ENCODE measurements around the gene RAPGEF2.

Gene RAPGEF2

DNA sequence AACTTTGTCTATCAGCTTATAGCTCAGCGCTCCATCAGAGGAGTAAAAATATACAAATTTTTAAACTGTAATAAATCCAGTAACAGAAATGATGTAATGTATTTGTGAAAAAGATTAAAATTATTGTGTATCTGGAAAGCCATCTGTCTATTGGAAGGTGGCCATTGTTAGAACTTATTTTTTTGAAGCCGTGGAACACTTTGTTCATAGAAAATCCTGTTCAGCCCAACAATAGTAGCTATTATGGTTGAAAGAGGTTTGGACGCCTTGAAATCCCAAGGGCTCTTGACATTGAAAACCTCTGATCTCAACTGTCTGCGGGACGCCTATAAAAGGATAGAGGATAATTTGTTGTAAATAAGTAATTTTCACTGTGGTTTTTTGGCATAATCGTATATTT, 98.3 kb downstream of the RAPGEF2 start:
- no peak for DNase-seq

- no peak for DNase-seq
Measured at GRCh38 chr4:159204566-159204965, 101.7 kb downstream of the RAPGEF2 start.

- peak; percentile 18 to 33 for DNase-seq
Measured at GRCh38 chr4:159205466-159205865, 102.6 kb downstream of the RAPGEF2 start.

GRCh38 chr4:159206427-159206871, 103.6 kb downstream of the RAPGEF2 start:
- peak; percentile 57 to 75 for DNase-seq

DNA sequence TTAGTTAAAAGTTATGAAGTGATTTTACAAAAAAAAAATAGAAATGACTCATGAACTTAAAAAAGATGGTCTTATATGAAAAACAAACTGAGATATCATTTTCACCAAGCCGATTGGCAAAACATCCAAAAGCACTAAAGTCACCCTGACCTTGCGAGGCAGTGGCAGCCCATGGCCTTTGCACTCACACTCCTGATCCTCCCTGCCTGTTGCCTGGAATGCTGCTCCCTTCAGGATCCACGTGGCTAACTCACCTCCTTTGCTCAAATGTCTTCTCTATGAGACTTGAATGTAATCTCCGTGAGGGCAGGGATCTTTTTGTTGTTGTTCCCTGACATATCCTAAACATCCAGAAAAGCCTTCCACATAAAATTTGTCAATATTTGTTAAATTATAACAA, 106.4 kb downstream of the RAPGEF2 start:
- DNase-seq: no peak

GRCh38 chr4:159210975-159211374, 108.1 kb downstream of the RAPGEF2 start:
- DNase-seq: no peak

DNA sequence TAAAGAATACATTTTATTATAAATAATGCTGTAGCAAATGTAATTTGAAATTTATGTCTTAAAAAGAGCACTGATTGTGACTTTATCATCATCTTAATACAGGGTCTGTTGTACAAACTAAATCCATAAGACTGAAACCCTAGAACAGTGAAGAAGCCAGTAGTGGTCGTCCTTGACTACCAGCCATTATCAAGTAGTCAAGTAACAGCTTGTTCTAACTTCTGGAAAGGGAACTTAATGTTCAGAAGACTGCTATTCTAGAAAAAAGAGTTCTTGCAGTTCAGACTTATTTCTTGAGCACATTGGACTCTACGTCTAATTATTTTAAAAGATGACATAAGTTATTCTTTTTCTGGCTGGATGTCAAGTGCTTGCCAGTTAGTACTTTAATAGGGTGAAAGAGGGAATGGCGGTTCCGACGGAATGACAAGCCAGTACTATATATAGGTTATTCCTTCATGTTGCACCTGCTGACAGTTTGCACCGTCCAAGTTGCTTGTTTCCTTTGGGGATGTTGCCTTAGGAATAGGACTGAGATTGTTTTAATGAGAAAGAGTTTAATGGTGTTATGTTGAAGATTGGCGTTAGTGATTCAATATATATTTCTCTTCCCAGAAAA, 109.9 kb downstream of the RAPGEF2 start:
- DNase-seq: no peak

GRCh38 chr4:159216834-159217233, 114.0 kb downstream of the RAPGEF2 start:
- DNase-seq: no peak

DNA sequence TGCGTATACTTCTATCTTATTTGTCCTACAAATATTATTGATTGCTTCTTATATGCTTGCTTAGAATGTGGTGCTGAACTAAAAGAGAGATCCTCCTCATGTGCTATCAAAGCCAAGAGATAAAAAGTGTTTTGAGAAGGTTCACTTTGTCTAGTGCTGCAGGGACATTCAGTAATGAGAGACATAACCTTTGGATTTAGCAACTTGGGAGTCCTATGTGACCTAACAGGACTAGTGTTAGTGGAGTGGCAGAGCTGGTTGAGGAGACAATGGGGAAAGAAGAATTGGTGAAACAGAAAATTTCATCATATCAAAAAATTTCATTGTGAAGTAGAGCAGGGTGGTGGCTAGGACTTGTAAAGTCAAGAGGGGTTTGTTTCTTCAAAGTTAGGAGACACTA, 117.0 kb downstream of the RAPGEF2 start:
- peak in 1 of 2 donors; percentile 48 for DNase-seq

DNA sequence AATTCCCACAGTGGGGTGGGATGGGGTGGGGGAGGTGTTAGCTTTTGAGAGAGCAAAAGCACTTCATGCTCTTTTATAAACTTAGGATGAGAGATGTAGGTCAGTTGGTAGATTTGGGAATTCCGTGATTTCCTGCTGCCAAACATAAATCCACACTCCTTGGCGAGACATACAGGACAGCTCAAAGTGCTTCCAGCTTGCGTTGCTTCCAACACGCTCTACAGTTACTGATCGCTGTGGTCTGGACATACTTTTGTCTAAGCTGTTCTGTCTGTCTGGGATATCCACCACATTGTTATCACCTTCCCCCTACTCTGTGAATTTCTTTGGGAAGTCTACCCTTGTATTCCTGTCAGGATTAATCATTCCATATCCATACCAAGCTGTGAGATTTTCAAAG, 117.5 kb downstream of the RAPGEF2 start:
- no peak for DNase-seq

DNA sequence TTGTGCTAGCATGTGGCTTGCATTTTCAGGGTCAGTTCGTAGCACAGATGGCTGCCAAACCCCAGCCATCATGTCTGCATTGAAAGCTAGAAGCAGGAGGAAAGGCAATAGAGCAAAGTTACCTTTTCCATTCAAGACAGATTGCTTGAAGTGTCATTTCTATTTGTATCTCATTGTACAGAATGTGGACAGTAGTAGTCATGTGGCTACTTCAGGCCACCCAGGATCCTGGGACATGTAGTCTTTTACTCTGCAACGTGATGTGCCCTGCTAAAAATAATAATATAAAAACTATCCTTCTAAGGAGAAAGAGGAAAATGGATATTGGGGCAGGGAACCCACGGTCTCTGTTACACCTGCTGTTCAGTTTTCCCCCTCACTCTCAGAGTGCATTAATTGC, 118.4 kb downstream of the RAPGEF2 start:
- no peak for DNase-seq

DNA sequence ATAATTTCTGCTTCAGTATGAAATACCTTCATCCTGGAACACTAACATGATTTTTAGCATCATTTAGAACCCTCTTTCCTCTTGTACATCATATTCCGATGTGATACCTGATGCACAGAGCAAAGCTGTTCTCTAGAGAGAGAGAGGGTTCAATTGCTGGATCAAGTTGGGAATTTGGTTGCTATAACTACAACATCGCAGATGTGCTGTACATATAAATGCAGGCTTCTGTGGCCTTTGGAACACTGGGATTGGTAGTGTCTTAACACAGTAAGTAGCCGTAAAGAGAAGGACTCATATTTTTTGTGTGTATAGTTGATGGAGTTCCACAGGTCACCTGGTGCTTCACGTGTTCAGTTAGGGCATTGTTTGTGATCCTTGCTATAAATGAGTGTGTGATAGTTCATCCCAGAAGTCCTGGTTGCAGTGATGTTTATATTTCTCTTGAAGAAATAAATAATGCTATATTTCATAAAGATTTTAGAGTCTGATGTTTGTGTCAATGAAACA, 119.2 kb downstream of the RAPGEF2 start:
- DNase-seq: no peak

DNA sequence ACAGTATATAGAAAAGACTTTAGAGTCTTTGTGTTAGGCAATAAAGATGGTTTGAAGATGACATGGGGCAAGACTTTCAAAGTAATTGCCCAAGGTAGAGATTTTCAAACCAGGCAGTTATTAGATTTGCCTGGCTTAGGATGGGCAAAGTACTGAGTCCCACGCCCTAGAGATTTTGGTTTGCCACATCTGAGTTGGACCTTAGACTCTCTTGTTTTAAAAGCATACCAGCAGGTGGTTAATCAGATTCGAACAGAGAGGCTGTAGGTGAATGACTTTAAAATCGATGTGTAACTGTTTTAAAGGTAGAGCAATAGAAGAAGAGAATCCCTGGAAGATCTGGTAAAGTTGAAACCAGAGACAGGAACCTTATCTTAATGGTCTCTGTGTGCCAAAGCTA, 121.5 kb downstream of the RAPGEF2 start:
- DNase-seq: no peak

DNA sequence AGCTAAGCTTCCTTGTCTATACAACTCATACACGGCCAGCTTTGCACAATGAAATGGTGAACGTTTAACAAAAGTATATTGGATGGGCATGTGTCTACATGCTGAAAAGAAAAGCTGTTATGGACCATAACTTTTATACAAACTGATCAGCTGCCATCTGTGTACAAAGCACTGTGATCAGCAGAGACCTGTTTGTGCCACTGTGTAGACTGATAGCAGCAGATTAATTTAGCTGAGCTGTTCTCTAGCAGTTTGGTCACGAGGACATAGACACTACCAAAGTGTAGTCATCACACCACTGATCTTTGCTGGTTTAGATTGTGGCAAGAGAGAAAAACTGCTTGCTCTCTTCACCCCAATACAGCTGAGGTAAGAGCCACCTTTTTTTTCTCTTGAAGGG, 124.5 kb downstream of the RAPGEF2 start:
- no peak for DNase-seq

- no peak for DNase-seq
Measured at GRCh38 chr4:159227984-159228383, 125.1 kb downstream of the RAPGEF2 start.

DNA sequence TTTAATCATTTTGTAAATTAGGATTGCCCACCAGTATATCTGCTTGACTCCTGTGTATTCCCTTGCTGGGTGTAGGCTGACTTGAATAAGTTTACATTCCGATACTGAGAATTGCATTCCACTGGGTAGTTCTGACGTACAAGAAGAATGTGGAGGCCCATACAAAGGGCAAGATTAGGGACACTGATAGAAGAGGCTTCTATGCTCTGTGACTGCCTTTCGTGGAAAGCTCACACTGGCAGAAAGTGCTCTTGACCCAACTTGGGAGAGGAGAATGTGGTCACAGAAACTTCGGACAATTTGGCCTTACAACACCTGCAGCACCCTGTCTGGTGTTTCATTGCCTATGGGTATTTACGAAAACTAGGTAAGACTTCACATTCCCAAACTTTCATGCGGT, 126.3 kb downstream of the RAPGEF2 start:
- no peak for DNase-seq

DNA sequence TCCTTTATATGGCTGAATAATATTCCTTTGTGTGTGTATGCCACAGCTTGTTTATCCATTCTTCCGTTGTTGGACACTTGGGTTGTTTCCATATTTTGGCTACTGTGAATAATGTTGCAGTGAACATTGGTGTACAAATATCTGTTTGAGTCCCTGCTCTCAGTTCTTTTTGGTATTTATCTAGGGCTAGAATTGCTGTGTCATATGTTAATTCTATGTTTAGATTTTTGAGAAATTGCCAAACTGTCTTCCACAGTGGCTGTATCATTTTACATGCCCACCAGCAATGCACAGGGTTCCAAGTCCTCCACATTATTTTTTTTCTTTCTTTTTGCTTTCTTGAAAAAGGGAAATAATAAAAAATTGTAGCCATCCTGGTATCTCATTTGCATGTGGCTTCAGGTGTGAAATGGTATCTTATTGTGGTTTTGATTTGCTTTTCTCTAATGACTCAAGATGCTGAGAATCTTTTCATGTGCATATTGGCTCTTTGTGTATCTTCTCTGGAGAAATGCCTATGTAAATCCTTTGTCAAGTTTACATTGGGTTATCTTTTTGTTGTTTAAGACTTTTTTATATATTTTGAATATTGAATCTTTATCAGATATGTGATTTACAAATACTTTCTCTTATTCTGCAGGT, 129.7 kb downstream of the RAPGEF2 start:
- no peak for DNase-seq

GRCh38 chr4:159235779-159236368, 133.0 kb downstream of the RAPGEF2 start:
- DNase-seq: no peak

DNA sequence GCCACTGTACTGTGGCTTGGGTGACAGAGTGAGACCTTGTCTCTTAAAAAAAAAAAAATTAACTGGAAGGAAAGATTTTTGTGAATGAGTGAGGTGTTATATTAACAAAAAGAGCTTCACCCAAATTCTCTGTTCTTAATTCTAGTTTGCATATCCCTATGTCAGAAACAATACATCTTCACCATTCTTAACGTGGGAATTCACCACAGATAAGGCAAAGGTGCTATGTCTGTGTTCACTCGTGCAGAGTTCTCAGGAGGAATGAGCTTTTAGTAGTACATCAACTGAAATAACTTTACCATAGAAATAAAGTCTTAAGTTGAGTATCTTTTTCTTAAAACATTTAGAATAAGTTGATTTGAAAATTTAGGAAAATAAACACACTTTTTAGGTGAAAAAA, 135.1 kb downstream of the RAPGEF2 start:
- no peak for DNase-seq

DNA sequence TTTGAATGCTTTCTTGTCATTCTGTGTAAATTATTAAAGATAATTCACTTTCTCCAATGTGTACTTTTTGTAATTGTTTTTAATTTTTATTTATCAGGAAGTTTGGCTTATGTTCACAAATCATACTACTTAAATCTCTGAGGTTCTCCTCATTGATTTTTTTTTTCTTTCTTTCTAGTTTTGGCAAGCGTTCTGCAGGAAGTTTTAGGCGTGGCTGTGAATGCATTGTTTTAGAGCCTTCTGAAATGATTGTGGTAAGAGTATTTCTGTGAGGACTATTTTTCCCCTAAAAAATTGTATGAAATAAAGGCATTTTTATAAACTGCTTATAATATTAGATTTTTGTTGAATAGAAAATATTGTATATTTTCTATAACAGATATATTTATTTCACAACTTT, 135.8 kb downstream of the RAPGEF2 start:
- DNase-seq: no peak

GRCh38 chr4:159239629-159240028, 136.8 kb downstream of the RAPGEF2 start:
- peak; percentile 74 to 79 for DNase-seq

GRCh38 chr4:159240046-159240445, 137.2 kb downstream of the RAPGEF2 start:
- DNase-seq: peak in 1 of 2 donors; percentile 53

DNA sequence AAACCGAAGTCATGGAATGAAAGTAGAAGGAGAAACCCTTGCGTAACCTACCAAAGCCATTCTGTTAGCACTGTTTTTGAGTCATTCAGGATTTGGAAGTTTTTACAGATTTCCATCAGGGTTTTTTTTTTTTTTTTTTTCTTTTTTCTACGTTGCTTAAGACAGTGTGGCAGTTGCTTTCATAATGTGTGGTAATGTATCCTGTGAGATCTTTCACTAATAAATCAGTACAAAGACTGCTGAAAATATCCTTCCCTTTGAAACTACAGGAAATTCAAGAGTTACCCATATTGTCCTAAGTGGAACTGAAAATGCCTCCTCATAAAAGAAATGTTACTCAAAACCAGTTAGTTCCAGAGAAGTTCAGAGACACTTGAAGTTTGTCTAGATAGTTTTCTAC, 137.8 kb downstream of the RAPGEF2 start:
- peak; percentile 92 to 94 for DNase-seq

DNA sequence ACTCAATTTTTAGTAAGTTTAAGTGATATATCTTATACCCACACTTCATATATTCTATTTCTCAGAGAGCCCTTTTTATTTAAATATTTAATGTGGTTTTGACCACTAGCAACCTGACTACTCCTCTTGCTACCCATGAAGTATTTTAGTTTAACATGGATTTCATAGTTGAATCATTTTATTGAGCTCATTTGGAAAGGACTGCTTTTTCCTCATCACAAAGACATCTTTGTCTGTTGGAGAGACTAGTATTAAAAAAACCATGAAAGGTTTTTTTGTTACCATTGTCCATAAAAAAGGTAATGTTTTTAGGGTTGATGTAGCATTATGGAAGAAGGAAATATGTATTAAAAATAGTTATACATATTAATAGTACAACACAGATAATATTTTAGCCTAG, 139.5 kb downstream of the RAPGEF2 start:
- no peak for DNase-seq

All from inflammatory macrophage treated with lipopolysaccharide for 1 hour (primary cell).